ENCODE data around the gene ZNF630. TPM values are rescaled to one million over a fixed set of nuclear protein-coding genes. Genes with fewer than 3 reads are reported as not detected.
"Not testable (repeated sequence)": the region's sequence is repeated elsewhere in the genome, so short reads cannot be mapped to it uniquely, and the experiment has no call there.

ZNF630 gene
- total and polyA plus RNA-seq, 9 of the 15 experiments (the other 6 are each of a cell fraction or from before 2014, with no cell fraction given) = 0.06 to 1.1 (median 0.34) TPM

- H3K9me3 ChIP-seq (replicated peaks; ENCODE audit: control insufficient read depth, insufficient read depth, low read depth, low read length); H4K20me1 ChIP-seq (replicated peaks; ENCODE audit: control insufficient read depth, insufficient read depth, low read length); H3K27me3 ChIP-seq (ENCODE audit: control insufficient read depth in 2 of 2, insufficient read depth in 2 of 2, low read length in 2 of 2); intact Hi-C loops (cut with micrococcal nuclease); H3K4me2 ChIP-seq (ENCODE audit: insufficient read depth, low read length); H3K4me3 ChIP-seq; H3K9ac ChIP-seq (ENCODE audit: insufficient read depth in 1 of 2, low read depth in 2 of 2, low read length in 2 of 2); in situ Hi-C loops (cut with MboI); H3K27ac ChIP-seq (ENCODE audit: extremely low read depth, low read depth, low read length); H3K4me1 ChIP-seq (replicated peaks in 1 of 2; ENCODE audit: control insufficient read depth in 2 of 2, insufficient read depth in 2 of 2, low read length in 2 of 2); POLR2A ChIA-PET; FAIRE-seq; H2AFZ ChIP-seq (ENCODE audit: low read depth, low read length); H3K9me1 ChIP-seq (ENCODE audit: control insufficient read depth, insufficient read depth, low read length); ATAC-seq; DNase-seq (ENCODE audit: extremely low read depth in 1 of 4, low spot score in 3 of 4); CTCF ChIA-PET (ENCODE audit: low intra/inter-chr PET ratio); BruUV-seq (replicated peaks); H3K79me2 ChIP-seq (ENCODE audit: control insufficient read depth, insufficient read depth, low read length); H3K36me3 ChIP-seq (ENCODE audit: control insufficient read depth, insufficient read depth, low read length): not testable (repeated sequence)
- WGBS (ENCODE audit: insufficient coverage, low coverage, missing lambda C conversion rate) = 0% methylated on average over 2 of the region's 3 CpGs
Observed at GRCh38 chrX:48092558-48092957, 21.1 kb upstream of the ZNF630 start.

- no peaks in the 10 kb centered on the region; a peak in 1 of 5 replicates for H3K27me3 ChIP-seq (ENCODE audit: control insufficient read depth in 2 of 2, insufficient read depth in 2 of 2, low read length in 2 of 2)
- ChIA-PET POLR2A (no interaction called here), CTCF (ENCODE audit: low intra/inter-chr PET ratio) (no interaction called here)
- intact Hi-C loops (cut with micrococcal nuclease) (no loop called here), in situ Hi-C loops (cut with MboI) (no loop called here)
- H3K9ac ChIP-seq (ENCODE audit: insufficient read depth in 1 of 2, low read depth in 2 of 2, low read length in 2 of 2) = no peak overlapping the region
- no peaks in the 10 kb centered on the region for H3K79me2 ChIP-seq (ENCODE audit: control insufficient read depth, insufficient read depth, low read length)
- H3K9me1 ChIP-seq (ENCODE audit: control insufficient read depth, insufficient read depth, low read length) = no peaks in the 10 kb centered on the region
- no peak overlapping the region for H2AFZ ChIP-seq (ENCODE audit: low read depth, low read length)
- ATAC-seq = no peak
- H3K27ac ChIP-seq (ENCODE audit: extremely low read depth, low read depth, low read length) = no peak overlapping the region
- H3K4me1 ChIP-seq (replicated peaks in 1 of 2; ENCODE audit: control insufficient read depth in 2 of 2, insufficient read depth in 2 of 2, low read length in 2 of 2) = no peaks in the 10 kb centered on the region
- H3K9me3 ChIP-seq (replicated peaks; ENCODE audit: control insufficient read depth, insufficient read depth, low read depth, low read length) = no peaks in the 10 kb centered on the region
- no TSS peak for BruUV-seq (replicated peaks)
- TF ChIP-seq HMGN3 (IDR thresholded peaks at IDR 0.05; ENCODE audit: borderline replicate concordance, extremely low read depth, insufficient read length, low read depth, low read length) = no peak
- TF ChIP-seq RBBP5 (IDR thresholded peaks at IDR 0.05; ENCODE audit: borderline replicate concordance, insufficient read depth, low read length, poor library complexity, severe bottlenecking) = no peak
- TF ChIP-seq KLF6 (CRISPR knock-in tag; IDR thresholded peaks at IDR 0.05; ENCODE audit: borderline replicate concordance) = no peak
- TF ChIP-seq MAZ (CRISPR knock-in tag; conservative IDR thresholded peaks at IDR 0.05 in 1 of 2, IDR thresholded peaks at IDR 0.05 in 1 of 2) = no peak
- no peak for TF ChIP-seq HMG20B (CRISPR knock-in tag; IDR thresholded peaks at IDR 0.05)
- no peak for TF ChIP-seq CTBP1 (IDR thresholded peaks at IDR 0.05; ENCODE audit: borderline replicate concordance)
- no peak for TF ChIP-seq SNRNP70 (optimal IDR thresholded peaks at IDR 0.05; ENCODE audit: low read depth, low read length)
- TF ChIP-seq ILK (tag; IDR thresholded peaks at IDR 0.05; ENCODE audit: borderline replicate concordance, low read depth) = no peak
- no peak for TF ChIP-seq CBX2 (IDR thresholded peaks at IDR 0.05; ENCODE audit: insufficient read depth, low read length, poor library complexity, severe bottlenecking)
- WGBS (ENCODE audit: insufficient coverage, low coverage, missing lambda C conversion rate) = 12% methylated on average over 5 of the region's 5 CpGs
- no peak overlapping the region for H3K4me2 ChIP-seq (ENCODE audit: insufficient read depth, low read length)
- no peaks in the 10 kb centered on the region for H3K36me3 ChIP-seq (ENCODE audit: control insufficient read depth, insufficient read depth, low read length)
- DNase-seq (ENCODE audit: extremely low read depth in 1 of 4, low spot score in 3 of 4) = no peak
- FAIRE-seq = no peak
- no peak overlapping the region for H3K4me3 ChIP-seq
- H4K20me1 ChIP-seq (replicated peaks; ENCODE audit: control insufficient read depth, insufficient read depth, low read length) = no peaks in the 10 kb centered on the region
Observed at GRCh38 chrX:48090123-48090522, 18.7 kb upstream of the ZNF630 start.

Data from K562 (cell line).